GM23338 (cell line): ENCODE results near the gene MORN4. TPM values are rescaled to one million over a fixed set of nuclear protein-coding genes. Genes with fewer than 3 reads are reported as not detected.

Experiments
- ATAC-seq: fragments of 200-7000 bp; cut with Tn5 transposase; 3 replicates; pipeline ENCODE4 v1.9.1; 2020
- DNase-seq: peaks from one replicate; pipeline ENCODE4 v3.0.0-alpha.2; 2015; ENCODE audit warnings: low spot score
- H2AFZ ChIP-seq: fragments of 200-600 bp; sonication (generic); 2 replicates; pipeline ENCODE4 v1.8.0; 2016; ENCODE audit warnings: antibody characterized with exemption, mild to moderate bottlenecking, moderate library complexity
- H3F3A ChIP-seq: fragments of 200-600 bp; sonication (generic); replicated peaks from 2 replicates; pipeline ENCODE4 v1.8.0; 2017; ENCODE audit warnings: antibody characterized with exemption, mixed run types, low read depth
- H3K27ac ChIP-seq: fragments of 200-600 bp; sonication (generic); 2 replicates; pipeline ENCODE4 v1.6.1; 2016; ENCODE audit warnings: low read depth
- H3K27me3 ChIP-seq: fragments of 200-600 bp; sonication (generic); 2 replicates; pipeline ENCODE4 v1.8.0; 2016; ENCODE audit warnings: mild to moderate bottlenecking, mixed run types, moderate library complexity; ENCODE audit not compliant: insufficient read depth
- H3K36me3 ChIP-seq: fragments of 200-600 bp; sonication (generic); 2 replicates; pipeline ENCODE4 v1.8.0; 2016; ENCODE audit warnings: mild to moderate bottlenecking; ENCODE audit not compliant: insufficient read depth
- H3K4me1 ChIP-seq: fragments of 200-600 bp; sonication (generic); 2 replicates; pipeline ENCODE4 v1.8.0; 2016; ENCODE audit warnings: mild to moderate bottlenecking, moderate library complexity; ENCODE audit not compliant: insufficient read depth
- H3K4me2 ChIP-seq: fragments of 200-600 bp; sonication (generic); 2 replicates; pipeline ENCODE4 v1.7.1; 2017; ENCODE audit warnings: mixed run types
- H3K4me3 ChIP-seq: fragments of 200-600 bp; sonication (generic); 2 replicates; pipeline ENCODE4 v1.6.1; 2016; ENCODE audit warnings: mixed run types
- H3K79me2 ChIP-seq: fragments of 200-600 bp; sonication (generic); replicated peaks from 2 replicates; pipeline ENCODE4 v1.8.0; 2017; ENCODE audit warnings: mild to moderate bottlenecking; ENCODE audit not compliant: insufficient read depth
- H3K9me2 ChIP-seq: fragments of 200-600 bp; sonication (generic); 2 replicates; pipeline ENCODE4 v1.8.0; 2017; ENCODE audit not compliant: insufficient read depth
- H4K20me1 ChIP-seq: fragments of 200-600 bp; sonication (generic); replicated peaks from 2 replicates; pipeline ENCODE4 v1.8.0; 2017; ENCODE audit warnings: mild to moderate bottlenecking; ENCODE audit not compliant: insufficient read depth
- H3K27ac Mint-ChIP-seq: 2 replicates; pipeline ENCODE4 v1.8.0; 2020; ENCODE audit warnings: inconsistent platforms, mild to moderate bottlenecking, moderate library complexity, mixed read lengths
- H3K27me3 Mint-ChIP-seq: 3 replicates; pipeline ENCODE4 v1.8.0; 2022; ENCODE audit warnings: low read depth, mild to moderate bottlenecking, moderate library complexity, mixed read lengths, inconsistent platforms; ENCODE audit not compliant: insufficient read depth, poor library complexity
- H3K36me3 Mint-ChIP-seq: 3 replicates; pipeline ENCODE4 v1.8.0; 2021; ENCODE audit warnings: low read depth, mild to moderate bottlenecking, inconsistent platforms, moderate library complexity, mixed read lengths
- H3K4me1 Mint-ChIP-seq: 3 replicates; pipeline ENCODE4 v1.8.0; 2020; ENCODE audit warnings: mild to moderate bottlenecking, inconsistent platforms, mixed read lengths
- H3K4me3 Mint-ChIP-seq: 3 replicates; pipeline ENCODE4 v1.8.0; 2021; ENCODE audit warnings: moderate library complexity, mild to moderate bottlenecking, inconsistent platforms, mixed read lengths
- H3K9me3 Mint-ChIP-seq: 3 replicates; pipeline ENCODE4 v1.8.0; 2020; ENCODE audit warnings: moderate library complexity, mild to moderate bottlenecking, inconsistent platforms, mixed read lengths
- CREB1 ChIP-seq: fragments of 250-450 bp; sonication (Bioruptor Pico); IDR thresholded peaks from 2 replicates; pipeline ENCODE4 v1.5.0; 2020; ENCODE audit warnings: low read depth, mild to moderate bottlenecking, moderate library complexity
- EZH2 ChIP-seq: fragments of 200-600 bp; sonication (generic); IDR thresholded peaks from one replicate; pipeline ENCODE4 v1.8.0; 2017; ENCODE audit warnings: antibody characterized with exemption, mild to moderate bottlenecking, low read depth; ENCODE audit not compliant: unreplicated experiment
- EZH2phosphoT487 ChIP-seq: fragments of 200-600 bp; sonication (generic); IDR thresholded peaks from one replicate; pipeline ENCODE4 v1.8.1; 2018; ENCODE audit warnings: antibody characterized with exemption; ENCODE audit not compliant: unreplicated experiment
- JUNB ChIP-seq: IDR thresholded peaks from one replicate; pipeline ENCODE4 v1.6.1; 2016; ENCODE audit warnings: antibody characterized with exemption; ENCODE audit not compliant: unreplicated experiment
- NANOG ChIP-seq: IDR thresholded peaks from 2 replicates; pipeline ENCODE4 v1.6.1; 2016; ENCODE audit warnings: antibody characterized with exemption, borderline replicate concordance
- POLR2AphosphoS5 ChIP-seq: IDR thresholded peaks from 2 replicates; pipeline ENCODE4 v1.6.1; 2016; ENCODE audit warnings: antibody characterized with exemption, low read depth
- STAT1 ChIP-seq: IDR thresholded peaks from one replicate; pipeline ENCODE4 v1.6.1; 2016; ENCODE audit warnings: antibody characterized with exemption; ENCODE audit not compliant: unreplicated experiment
- ZNF114 ChIP-seq: fragments of 250-450 bp; sonication (Bioruptor Pico); IDR thresholded peaks from 2 replicates; pipeline ENCODE4 v1.5.0; 2020; ENCODE audit warnings: mild to moderate bottlenecking, moderate library complexity
- ZNF331 ChIP-seq: fragments of 250-450 bp; sonication (Bioruptor Pico); IDR thresholded peaks from 2 replicates; pipeline ENCODE4 v1.5.0; 2020; ENCODE audit warnings: low read depth, mild to moderate bottlenecking, moderate library complexity
- polyA plus RNA-seq: library from polyadenylated mRNA; unstranded; fragments of >200 nt; fragmentation: Nextera tagmentation; extraction: Ambion mirVana; gene quantifications from 2 replicates; pipeline ENCODE4 v1.2.1, GENCODE V29; 2016
- total RNA-seq: library from RNA; depleted of rRNA; stranded (reverse); fragments of >200 nt; shearing (Covaris generic); gene quantifications from 2 replicates; pipeline ENCODE4 v1.2.3, GENCODE V29; 2014
- TF ChIP-seq, protein P1 (sequence below): IDR thresholded peaks from 2 replicates; pipeline ENCODE4 v1.6.1; 2016; ENCODE audit warnings: antibody characterized with exemption
- TF ChIP-seq, protein P2 (sequence below), 2 experiments: fragments of 200-600 bp in 1 of 2; sonication (generic) in 1 of 2; conservative IDR thresholded peaks; 2 replicates each; pipeline versions ENCODE4 v1.5.1 to v1.6.1; 2016 to 2017; ENCODE audit warnings: antibody characterized with exemption in 2 of 2, low read depth in 2 of 2, mild to moderate bottlenecking in 2 of 2, moderate library complexity in 1 of 2
- TF ChIP-seq, protein P3 (sequence below): IDR thresholded peaks from one replicate; pipeline ENCODE4 v1.6.1; 2018; ENCODE audit warnings: antibody characterized with exemption; ENCODE audit not compliant: unreplicated experiment

The MORN4 gene
- total and polyA plus RNA-seq, 2 experiments from 2014 or later, result 9.0 to 50.0 TPM

DNA sequence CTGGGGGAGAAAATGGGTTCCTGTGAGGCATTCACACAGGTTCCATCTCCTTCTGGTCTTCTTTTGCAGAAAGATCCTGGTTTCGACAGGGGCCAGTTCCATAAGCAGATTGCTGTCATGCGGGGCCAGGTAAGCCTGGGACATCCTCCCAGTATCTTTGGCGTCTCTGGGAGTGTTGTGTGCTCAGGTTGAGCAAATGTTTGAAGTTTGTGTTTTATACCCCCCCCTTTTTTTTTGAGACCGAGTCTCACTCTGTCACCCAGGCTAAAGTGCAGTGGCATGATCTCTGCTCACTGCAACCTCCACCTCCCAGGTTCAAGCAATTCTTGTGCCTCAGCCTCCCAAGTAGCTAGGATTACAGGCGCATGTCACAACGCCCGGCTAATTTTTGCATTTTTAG is 33.7 kb upstream of the MORN4 start:
- H3K4me1 Mint-ChIP-seq, result no peaks in the 10 kb centered on the region
- Histone ChIP-seq H3K27me3 (no peaks in the 10 kb centered on the region), H3K27ac (no peak overlapping the region), H3K9me2 (no peaks in the 10 kb centered on the region), H3K4me1 (no peaks in the 10 kb centered on the region), H3K4me3 (no peak overlapping the region), H3K4me2 (no peak overlapping the region), H3K79me2 (no peaks in the 10 kb centered on the region), H3F3A (no peaks in the 10 kb centered on the region), H3K36me3 (peaks cover 27% of the 10 kb centered on the region), H4K20me1 (peaks cover 5% of the 10 kb centered on the region; the same call in 1 of the 2 replicates), H2AFZ (no peak overlapping the region)
- peaks cover 61% of the 10 kb centered on the region for H3K36me3 Mint-ChIP-seq
- no peak for DNase-seq
- TF ChIP-seq, protein P1, sequence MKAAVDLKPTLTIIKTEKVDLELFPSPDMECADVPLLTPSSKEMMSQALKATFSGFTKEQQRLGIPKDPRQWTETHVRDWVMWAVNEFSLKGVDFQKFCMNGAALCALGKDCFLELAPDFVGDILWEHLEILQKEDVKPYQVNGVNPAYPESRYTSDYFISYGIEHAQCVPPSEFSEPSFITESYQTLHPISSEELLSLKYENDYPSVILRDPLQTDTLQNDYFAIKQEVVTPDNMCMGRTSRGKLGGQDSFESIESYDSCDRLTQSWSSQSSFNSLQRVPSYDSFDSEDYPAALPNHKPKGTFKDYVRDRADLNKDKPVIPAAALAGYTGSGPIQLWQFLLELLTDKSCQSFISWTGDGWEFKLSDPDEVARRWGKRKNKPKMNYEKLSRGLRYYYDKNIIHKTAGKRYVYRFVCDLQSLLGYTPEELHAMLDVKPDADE, result no peak
- no peak for TF ChIP-seq CREB1 (CRISPR knock-in tag)
- no peak for TF ChIP-seq EZH2phosphoT487
- TF ChIP-seq ZNF114 (CRISPR knock-in tag), result no peak
- TF ChIP-seq, protein P2, sequence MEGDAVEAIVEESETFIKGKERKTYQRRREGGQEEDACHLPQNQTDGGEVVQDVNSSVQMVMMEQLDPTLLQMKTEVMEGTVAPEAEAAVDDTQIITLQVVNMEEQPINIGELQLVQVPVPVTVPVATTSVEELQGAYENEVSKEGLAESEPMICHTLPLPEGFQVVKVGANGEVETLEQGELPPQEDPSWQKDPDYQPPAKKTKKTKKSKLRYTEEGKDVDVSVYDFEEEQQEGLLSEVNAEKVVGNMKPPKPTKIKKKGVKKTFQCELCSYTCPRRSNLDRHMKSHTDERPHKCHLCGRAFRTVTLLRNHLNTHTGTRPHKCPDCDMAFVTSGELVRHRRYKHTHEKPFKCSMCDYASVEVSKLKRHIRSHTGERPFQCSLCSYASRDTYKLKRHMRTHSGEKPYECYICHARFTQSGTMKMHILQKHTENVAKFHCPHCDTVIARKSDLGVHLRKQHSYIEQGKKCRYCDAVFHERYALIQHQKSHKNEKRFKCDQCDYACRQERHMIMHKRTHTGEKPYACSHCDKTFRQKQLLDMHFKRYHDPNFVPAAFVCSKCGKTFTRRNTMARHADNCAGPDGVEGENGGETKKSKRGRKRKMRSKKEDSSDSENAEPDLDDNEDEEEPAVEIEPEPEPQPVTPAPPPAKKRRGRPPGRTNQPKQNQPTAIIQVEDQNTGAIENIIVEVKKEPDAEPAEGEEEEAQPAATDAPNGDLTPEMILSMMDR (conservative IDR thresholded peaks at IDR 0.05; ENCODE audit: low read depth in 2 of 2), result no peak
- no peak for TF ChIP-seq JUNB
- no peak for TF ChIP-seq STAT1
- no peak for TF ChIP-seq EZH2
- no peak for TF ChIP-seq NANOG
- TF ChIP-seq POLR2AphosphoS5, result no peak
- TF ChIP-seq, protein P3, sequence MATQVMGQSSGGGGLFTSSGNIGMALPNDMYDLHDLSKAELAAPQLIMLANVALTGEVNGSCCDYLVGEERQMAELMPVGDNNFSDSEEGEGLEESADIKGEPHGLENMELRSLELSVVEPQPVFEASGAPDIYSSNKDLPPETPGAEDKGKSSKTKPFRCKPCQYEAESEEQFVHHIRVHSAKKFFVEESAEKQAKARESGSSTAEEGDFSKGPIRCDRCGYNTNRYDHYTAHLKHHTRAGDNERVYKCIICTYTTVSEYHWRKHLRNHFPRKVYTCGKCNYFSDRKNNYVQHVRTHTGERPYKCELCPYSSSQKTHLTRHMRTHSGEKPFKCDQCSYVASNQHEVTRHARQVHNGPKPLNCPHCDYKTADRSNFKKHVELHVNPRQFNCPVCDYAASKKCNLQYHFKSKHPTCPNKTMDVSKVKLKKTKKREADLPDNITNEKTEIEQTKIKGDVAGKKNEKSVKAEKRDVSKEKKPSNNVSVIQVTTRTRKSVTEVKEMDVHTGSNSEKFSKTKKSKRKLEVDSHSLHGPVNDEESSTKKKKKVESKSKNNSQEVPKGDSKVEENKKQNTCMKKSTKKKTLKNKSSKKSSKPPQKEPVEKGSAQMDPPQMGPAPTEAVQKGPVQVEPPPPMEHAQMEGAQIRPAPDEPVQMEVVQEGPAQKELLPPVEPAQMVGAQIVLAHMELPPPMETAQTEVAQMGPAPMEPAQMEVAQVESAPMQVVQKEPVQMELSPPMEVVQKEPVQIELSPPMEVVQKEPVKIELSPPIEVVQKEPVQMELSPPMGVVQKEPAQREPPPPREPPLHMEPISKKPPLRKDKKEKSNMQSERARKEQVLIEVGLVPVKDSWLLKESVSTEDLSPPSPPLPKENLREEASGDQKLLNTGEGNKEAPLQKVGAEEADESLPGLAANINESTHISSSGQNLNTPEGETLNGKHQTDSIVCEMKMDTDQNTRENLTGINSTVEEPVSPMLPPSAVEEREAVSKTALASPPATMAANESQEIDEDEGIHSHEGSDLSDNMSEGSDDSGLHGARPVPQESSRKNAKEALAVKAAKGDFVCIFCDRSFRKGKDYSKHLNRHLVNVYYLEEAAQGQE, result no peak
- no peak for TF ChIP-seq ZNF331 (CRISPR knock-in tag)
- no peaks in the 10 kb centered on the region for H3K27me3 Mint-ChIP-seq
- no peak for ATAC-seq
- no peaks in the 10 kb centered on the region for H3K9me3 Mint-ChIP-seq
- no peak overlapping the region for H3K4me3 Mint-ChIP-seq
- H3K27ac Mint-ChIP-seq, result no peak overlapping the region
